HUES48 (cell line): ENCODE data around the gene SEC61B.
"Not testable (repeated sequence)": the region's sequence is repeated elsewhere in the genome, so short reads cannot be mapped to it uniquely, and the experiment has no call there.

ENCODE experiments used
- H3K27ac ChIP-seq: one replicate; pipeline ENCODE4 v1.7.0; 2013; ENCODE audit warnings: low read depth, low read length, inconsistent platforms
- H3K27me3 ChIP-seq: 2 replicates; pipeline ENCODE4 v1.6.1; 2013; ENCODE audit warnings: mild to moderate bottlenecking, low read length; ENCODE audit not compliant: control insufficient read depth, insufficient read depth
- H3K36me3 ChIP-seq: 2 replicates; pipeline ENCODE4 v1.6.1; 2013; ENCODE audit warnings: low read length; ENCODE audit not compliant: control insufficient read depth, insufficient read depth
- H3K4me1 ChIP-seq: 2 replicates; pipeline ENCODE4 v1.6.1; 2013; ENCODE audit warnings: mild to moderate bottlenecking, low read length; ENCODE audit not compliant: control insufficient read depth, insufficient read depth
- H3K4me3 ChIP-seq: 2 replicates; pipeline ENCODE4 v1.5.1; 2013; ENCODE audit warnings: mild to moderate bottlenecking, low read depth, low read length
- H3K9ac ChIP-seq: 2 replicates; pipeline ENCODE4 v1.6.1; 2013; ENCODE audit warnings: mild to moderate bottlenecking, low read depth, low read length, moderate library complexity
- H3K9me3 ChIP-seq: 2 replicates; pipeline ENCODE4 v1.6.1; 2013; ENCODE audit warnings: low read length; ENCODE audit not compliant: control insufficient read depth, insufficient read depth

SEC61B gene

DNA sequence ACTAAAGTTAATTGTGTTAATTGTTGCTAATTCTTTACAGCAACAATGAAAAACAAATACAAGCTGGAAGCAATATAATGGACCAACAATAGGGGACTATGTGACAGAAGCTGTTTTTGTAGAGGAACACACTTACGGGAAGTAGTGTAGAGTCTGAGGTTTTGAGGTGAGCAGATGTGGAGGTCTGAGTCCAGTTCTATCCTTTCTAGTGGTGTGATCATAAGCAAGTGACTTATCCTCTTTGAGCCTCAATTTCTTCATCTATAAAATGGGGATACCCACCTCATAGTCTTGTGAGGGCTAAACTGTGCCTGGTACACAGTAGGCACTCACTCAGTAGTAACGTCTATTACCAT, 28.6 kb upstream of the SEC61B start:
- Histone ChIP-seq H3K27ac (no peak overlapping the region), H3K9ac (no peak overlapping the region), H3K27me3 (no peaks in the 10 kb centered on the region)

DNA sequence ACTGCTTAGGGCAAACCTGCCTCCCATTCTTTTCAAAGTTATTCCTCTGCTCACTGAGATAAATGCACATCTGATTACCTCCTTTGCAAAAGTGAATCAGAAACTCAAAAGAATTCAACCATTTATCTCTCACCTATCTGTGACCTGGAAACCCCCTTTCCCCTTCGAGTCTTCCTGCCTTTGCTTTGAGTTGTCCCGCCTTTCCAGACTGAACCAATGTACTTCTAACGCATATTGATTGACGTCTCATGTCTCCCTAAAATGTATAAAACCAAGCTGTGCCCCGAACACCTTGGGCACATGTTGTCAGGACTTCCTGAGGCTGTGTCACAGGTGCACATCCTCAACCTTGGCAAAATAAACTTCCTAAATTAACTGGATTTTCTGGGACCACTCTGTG, 25.6 kb upstream of the SEC61B start:
- not testable (repeated sequence) for H3K27ac ChIP-seq, H3K9ac ChIP-seq, H3K4me3 ChIP-seq, H3K9me3 ChIP-seq, H3K36me3 ChIP-seq, H3K4me1 ChIP-seq, H3K27me3 ChIP-seq

More for the DNA sequence above, 28.6 kb upstream of the SEC61B start:
- Histone ChIP-seq H3K36me3 (no peaks in the 10 kb centered on the region), H3K9me3 (no peaks in the 10 kb centered on the region), H3K4me3 (no peak overlapping the region), H3K4me1 (0 out of 2 replicates have a peak, but pooled peaks cover 5% of the 10 kb centered on the region)

DNA sequence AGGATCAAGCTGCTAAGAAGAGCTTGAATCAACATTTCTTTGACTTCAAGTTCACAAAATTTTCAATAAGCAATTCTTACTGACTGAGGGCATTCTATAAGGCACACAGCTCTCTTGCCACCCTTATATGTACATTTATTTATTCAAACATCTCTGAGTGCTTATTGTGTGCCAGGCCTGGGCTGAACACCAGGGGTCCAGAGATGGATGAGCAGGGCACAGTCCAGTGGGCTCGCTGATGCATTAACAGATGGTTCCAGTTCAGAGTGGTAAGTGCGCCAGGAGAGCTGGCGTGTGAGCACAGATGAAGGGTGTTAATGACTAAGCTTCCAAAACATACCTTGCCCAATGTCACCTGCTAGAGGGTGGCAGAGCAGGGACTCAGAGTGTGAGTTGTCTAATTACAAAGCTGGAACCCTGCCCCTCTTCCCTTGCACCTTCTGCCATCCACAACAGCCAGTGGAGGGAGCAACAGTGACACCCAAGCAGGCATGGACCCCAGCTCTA, 24.9 kb upstream of the SEC61B start:
- no peaks in the 10 kb centered on the region for H3K27me3 ChIP-seq

DNA sequence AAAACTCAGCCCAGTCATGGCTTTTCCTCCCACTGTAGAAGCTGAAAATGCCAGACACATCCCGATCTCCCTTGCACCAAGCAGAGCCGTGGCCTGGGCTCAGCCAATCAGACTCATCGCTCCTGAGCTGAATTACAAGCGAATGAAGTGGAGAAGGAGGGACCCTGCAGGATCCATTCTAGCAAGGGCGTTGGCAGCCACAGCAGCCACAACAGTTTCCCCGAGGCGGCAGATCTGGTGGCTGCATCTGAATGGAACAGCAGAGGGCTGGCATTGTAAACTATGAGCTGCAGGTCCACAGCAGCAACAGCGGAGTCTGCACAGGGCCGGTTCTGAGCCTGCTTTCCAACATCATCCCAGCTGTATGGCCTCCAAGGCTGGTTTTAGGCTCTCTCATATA, 24.1 kb upstream of the SEC61B start:
- Histone ChIP-seq H3K9me3 (no peaks in the 10 kb centered on the region), H3K36me3 (no peaks in the 10 kb centered on the region), H3K27me3 (no peaks in the 10 kb centered on the region), H3K4me3 (no peak overlapping the region), H3K27ac (no peak overlapping the region), H3K4me1 (0 out of 2 replicates have a peak, but pooled peaks cover 5% of the 10 kb centered on the region), H3K9ac (no peak overlapping the region)

More for the DNA sequence above, 24.9 kb upstream of the SEC61B start:
- Histone ChIP-seq H3K36me3 (no peaks in the 10 kb centered on the region), H3K9me3 (no peaks in the 10 kb centered on the region), H3K4me3 (no peak overlapping the region), H3K27ac (no peak overlapping the region), H3K4me1 (0 out of 2 replicates have a peak, but pooled peaks cover 5% of the 10 kb centered on the region), H3K9ac (no peak overlapping the region)

DNA sequence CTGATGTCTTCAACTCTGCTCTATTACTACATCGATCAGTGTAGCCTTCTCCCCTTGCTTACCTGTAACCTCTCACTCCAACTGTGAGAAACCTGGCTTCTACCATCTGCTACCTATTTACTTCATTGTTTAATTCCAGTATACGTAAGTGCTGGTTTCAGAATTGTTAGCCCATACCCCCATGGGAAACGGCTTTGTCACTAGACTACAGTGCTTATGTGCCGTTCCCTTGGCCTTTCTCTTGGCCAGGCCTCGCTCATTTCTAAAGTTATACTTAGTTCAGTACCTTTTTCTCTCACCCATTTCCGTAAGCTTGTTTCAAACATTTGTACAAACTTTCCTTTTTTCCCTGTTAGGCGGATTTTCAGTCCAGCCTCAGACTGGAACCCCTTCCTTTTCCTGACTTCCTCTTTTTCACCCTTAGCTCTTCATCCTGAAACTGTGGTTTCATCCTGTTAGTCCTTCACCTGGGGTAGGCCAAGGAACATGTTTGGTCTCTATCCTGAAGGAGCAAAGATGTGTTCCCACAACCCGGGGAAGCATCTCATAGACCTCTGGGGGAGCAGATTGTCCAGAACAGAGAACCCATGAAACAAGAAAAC, 22.0 kb upstream of the SEC61B start:
- Histone ChIP-seq H3K9me3 (no peaks in the 10 kb centered on the region), H3K36me3 (no peaks in the 10 kb centered on the region), H3K9ac (no peak overlapping the region), H3K27ac (no peak overlapping the region), H3K4me3 (no peak overlapping the region), H3K27me3 (no peaks in the 10 kb centered on the region), H3K4me1 (0 out of 2 replicates have a peak, but pooled peaks cover 5% of the 10 kb centered on the region)

DNA sequence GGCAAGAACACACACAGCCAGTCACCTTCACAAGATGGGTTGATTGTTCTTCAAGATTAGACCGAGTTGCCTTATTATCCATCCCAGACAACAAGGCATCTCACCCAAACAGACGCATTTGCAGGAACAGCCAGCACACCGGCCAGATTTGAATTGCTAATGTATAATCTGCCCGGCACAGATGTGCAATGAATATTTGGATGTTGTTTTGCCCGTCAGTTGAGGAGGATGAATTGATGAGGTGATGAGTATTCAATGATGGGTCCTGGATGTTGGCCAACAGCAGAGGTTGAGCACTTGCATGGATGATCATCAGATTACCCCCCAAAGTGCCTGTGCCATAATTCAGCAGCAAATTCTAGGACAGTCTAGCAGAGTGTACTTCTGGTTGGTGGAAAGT, 20.5 kb upstream of the SEC61B start:
- Histone ChIP-seq H3K9me3 (no peaks in the 10 kb centered on the region), H3K4me1 (0 out of 2 replicates have a peak, but pooled peaks cover 5% of the 10 kb centered on the region), H3K36me3 (no peaks in the 10 kb centered on the region), H3K9ac (no peak overlapping the region), H3K4me3 (no peak overlapping the region), H3K27ac (no peak overlapping the region), H3K27me3 (no peaks in the 10 kb centered on the region)

DNA sequence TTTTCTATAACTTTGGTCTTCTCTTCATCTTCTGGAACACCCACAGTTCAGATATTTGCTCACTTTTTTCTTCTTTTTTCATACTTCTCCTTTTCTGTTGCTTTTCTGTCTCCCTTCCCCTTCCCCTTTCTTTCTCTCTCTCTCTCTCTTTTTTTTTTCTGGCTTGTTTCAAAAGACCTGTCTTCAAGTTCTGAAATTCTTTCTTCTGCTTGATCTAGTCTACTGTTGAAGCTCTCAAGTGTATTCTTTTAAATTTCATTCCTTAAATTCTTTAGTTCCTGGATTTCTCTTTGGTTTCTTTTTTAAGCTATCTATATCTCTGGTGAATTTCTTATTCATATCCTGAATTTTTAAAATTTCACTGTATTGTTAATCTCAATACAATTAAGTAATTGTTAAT, 11.5 kb upstream of the SEC61B start:
- H3K27me3 ChIP-seq = no peaks in the 10 kb centered on the region
- H3K36me3 ChIP-seq = 0 out of 2 replicates have a peak, but pooled peaks cover 2% of the 10 kb centered on the region
- no peak overlapping the region for H3K9ac ChIP-seq
- H3K4me3 ChIP-seq = no peak overlapping the region
- no peak overlapping the region for H3K27ac ChIP-seq
- H3K9me3 ChIP-seq = no peaks in the 10 kb centered on the region
- no peaks in the 10 kb centered on the region for H3K4me1 ChIP-seq

DNA sequence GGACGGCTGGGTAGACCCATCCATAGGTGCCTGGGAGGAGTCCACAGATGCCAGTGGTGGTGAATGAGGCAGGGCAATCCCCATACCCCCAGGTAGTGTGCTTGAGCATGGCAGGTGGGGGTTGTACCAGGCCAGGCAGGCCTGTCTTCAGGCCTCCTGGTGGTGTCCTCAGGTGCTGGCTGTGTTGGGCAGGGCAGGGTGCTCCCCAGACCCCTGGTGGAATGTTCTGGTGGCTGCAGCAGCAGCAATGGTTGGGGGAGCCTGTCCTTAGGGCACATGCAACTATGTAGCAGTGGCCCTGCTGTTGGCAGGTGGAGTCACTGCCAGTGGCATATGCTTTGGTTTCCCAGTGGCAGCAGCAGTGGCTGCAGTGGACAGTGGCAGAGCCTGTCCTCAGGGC, 10.3 kb upstream of the SEC61B start:
- Histone ChIP-seq H3K27ac (no peak overlapping the region), H3K4me3 (no peak overlapping the region), H3K36me3 (peaks cover 9% of the 10 kb centered on the region; the same call in 1 of the 2 replicates), H3K27me3 (no peaks in the 10 kb centered on the region), H3K9me3 (no peaks in the 10 kb centered on the region), H3K4me1 (peaks cover 3% of the 10 kb centered on the region; the same call in 1 of the 2 replicates), H3K9ac (no peak overlapping the region)

DNA sequence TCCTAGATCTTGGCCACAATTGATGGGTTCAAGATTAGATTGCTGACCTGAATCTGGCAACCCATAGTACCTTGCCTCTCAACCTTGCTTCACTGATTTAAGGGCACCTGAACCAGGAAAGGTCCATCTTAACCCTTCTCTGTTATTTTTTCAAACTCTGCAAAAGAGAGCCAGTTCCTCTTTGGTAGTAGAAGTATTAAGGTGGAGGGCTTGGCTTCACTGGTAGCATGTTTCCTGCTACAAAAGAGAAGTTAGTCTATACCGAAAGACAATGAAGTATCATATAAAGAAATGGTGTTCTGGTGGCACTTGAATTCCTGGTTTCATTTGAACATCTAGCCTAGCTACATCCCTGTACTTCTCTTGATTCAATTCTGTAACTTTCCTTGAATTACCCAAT, 8.9 kb upstream of the SEC61B start:
- no peak overlapping the region for H3K9ac ChIP-seq
- no peaks in the 10 kb centered on the region for H3K27me3 ChIP-seq
- peaks cover 23% of the 10 kb centered on the region for H3K36me3 ChIP-seq
- no peaks in the 10 kb centered on the region for H3K9me3 ChIP-seq
- no peak overlapping the region for H3K4me3 ChIP-seq
- H3K27ac ChIP-seq = no peak overlapping the region
- peaks cover 3% of the 10 kb centered on the region; the same call in 1 of the 2 replicates for H3K4me1 ChIP-seq

DNA sequence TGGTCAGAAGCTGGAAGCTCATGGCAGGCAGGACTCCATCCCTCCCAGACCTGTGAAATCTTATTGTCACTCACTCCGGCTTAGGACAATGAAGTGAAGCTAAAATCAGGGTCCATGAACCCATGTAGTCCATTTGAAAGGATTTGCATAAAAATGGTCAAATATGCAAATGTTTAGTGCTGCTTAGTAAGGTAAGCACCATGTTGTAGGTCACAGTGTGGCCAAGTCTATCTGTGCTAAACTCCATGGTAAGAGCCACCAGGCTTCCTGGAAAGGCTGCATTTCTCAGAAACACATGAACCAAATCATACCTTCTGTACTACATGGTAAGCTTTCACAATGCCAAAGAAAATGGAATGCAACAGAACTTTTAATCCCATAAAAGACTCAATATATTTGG, 6.0 kb upstream of the SEC61B start:
- Histone ChIP-seq H3K4me3 (no peak overlapping the region), H3K27me3 (no peaks in the 10 kb centered on the region), H3K27ac (no peak overlapping the region), H3K4me1 (peaks cover 10% of the 10 kb centered on the region; the same call in 1 of the 2 replicates), H3K9me3 (no peaks in the 10 kb centered on the region), H3K9ac (no peak overlapping the region), H3K36me3 (peaks cover 30% of the 10 kb centered on the region)

DNA sequence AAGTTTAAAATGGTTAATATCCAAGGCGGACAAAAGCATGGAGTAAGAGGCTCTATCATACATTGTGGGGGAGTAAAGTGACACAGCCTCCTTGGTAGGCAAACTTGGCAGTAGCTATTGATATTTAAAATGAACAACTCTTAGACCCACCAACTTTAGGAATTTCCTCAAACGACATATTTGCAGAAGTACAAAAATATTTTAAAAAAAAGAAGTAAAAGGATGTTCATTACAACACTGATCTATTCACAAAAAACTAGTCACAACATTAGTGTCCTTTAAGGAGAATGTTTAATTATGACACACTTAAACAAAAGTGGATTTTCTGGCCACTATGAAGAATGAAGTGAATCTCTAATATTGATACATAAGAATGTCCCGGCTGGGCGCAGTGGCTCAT, 2.1 kb upstream of the SEC61B start:
- Histone ChIP-seq H3K4me3 (peak overlapping the region; percentile 15; the same call in 1 of the 2 replicates), H3K9me3 (no peaks in the 10 kb centered on the region), H3K4me1 (peaks cover 10% of the 10 kb centered on the region; the same call in 1 of the 2 replicates), H3K27ac (no peak overlapping the region), H3K9ac (no peak overlapping the region), H3K27me3 (no peaks in the 10 kb centered on the region), H3K36me3 (peaks cover 45% of the 10 kb centered on the region)
